Fibroblast of lung (primary cell): ENCODE data around the gene NDUFAF8.

Experiments used
- EZH2 ChIP-seq: IDR thresholded peaks from 2 replicates; pipeline ENCODE4 v1.5.1; 2012; ENCODE audit warnings: low read length, control low read depth, mild to moderate bottlenecking; ENCODE audit errors: missing control alignments
- TF ChIP-seq, protein P1 (sequence below), 2 donors: IDR thresholded peaks in 1 of 2; conservative IDR thresholded peaks in 1 of 2; 1 replicate in 1 of 2; 2 replicates in 1 of 2; pipeline ENCODE4 v1.5.1; 2011 to 2012; ENCODE audit warnings: low read length in 2 of 2, control low read depth in 1 of 2, inconsistent platforms in 1 of 2, low read depth in 1 of 2, mild to moderate bottlenecking in 1 of 2

DNA sequence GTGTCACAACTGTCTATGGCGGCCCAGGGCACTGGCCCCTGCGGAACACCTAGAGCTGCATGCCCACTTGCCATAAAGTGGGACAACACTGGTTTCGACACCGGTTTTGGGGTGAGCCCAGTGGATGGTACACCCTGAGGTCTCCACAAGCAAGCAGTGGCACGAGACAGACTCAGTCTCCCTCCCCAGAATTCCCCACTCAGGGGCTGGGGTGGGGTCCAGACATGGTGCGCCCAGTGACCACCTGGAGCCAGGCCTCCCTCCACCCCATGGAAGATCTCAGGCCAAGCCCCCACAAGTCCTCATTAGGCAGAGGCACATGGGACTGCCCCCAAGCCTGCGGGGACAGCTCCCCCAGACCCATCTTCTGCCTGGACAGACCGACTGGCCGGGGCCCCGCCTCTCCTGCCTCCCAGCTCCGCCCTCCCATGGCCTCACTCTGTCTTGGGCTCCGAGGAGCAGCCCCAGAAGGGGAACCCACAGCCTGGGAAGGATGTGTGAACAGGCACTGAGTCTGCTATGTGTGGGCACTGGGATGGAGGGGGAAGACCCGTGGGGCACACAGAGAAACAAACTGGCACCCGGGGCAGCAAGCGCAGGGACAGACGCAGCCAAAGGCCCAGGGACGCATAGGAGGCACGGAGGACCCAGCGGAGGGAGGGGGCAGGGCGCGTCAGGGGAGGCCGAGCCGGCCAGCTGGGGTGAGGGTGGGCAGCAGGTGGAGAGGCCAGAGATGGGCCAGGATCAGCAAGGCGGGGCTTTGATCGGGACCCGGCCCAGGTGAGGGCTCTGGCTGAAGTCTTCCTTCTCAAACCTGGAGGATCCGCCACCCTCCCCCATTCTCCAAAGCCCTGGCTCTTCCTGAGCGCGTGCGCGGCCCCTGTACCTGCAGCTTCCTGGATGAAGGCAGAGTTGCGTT is 3.0 kb upstream of the NDUFAF8 start:
- TF ChIP-seq EZH2: no peak
- TF ChIP-seq, protein P1, sequence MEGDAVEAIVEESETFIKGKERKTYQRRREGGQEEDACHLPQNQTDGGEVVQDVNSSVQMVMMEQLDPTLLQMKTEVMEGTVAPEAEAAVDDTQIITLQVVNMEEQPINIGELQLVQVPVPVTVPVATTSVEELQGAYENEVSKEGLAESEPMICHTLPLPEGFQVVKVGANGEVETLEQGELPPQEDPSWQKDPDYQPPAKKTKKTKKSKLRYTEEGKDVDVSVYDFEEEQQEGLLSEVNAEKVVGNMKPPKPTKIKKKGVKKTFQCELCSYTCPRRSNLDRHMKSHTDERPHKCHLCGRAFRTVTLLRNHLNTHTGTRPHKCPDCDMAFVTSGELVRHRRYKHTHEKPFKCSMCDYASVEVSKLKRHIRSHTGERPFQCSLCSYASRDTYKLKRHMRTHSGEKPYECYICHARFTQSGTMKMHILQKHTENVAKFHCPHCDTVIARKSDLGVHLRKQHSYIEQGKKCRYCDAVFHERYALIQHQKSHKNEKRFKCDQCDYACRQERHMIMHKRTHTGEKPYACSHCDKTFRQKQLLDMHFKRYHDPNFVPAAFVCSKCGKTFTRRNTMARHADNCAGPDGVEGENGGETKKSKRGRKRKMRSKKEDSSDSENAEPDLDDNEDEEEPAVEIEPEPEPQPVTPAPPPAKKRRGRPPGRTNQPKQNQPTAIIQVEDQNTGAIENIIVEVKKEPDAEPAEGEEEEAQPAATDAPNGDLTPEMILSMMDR (conservative IDR thresholded peaks at IDR 0.05 in 1 of 2, IDR thresholded peaks at IDR 0.05 in 1 of 2; ENCODE audit: low read depth in 1 of 2, low read length in 2 of 2): no peak
